HCT116 (cell line): ENCODE results near the gene LAMA4. TPM values are rescaled to one million over a fixed set of nuclear protein-coding genes. Genes with fewer than 3 reads are reported as not detected.

Source experiments
- ATAC-seq: fragments of 200-7000 bp; cut with Tn5 transposase; 2 replicates; pipeline ENCODE4 v1.9.1; 2020; ENCODE audit warnings: mild to moderate bottlenecking, moderate library complexity
- BruUV-seq: library from RNA; stranded (reverse); fragments of 400-500 nt; replicated peaks from 2 replicates; lab custom pipeline; 2021; lab: Mats Ljungman, UMichigan
- CTCF ChIA-PET: fragments of 300-600 bp; sonication (Branson Sonifier 250); formaldehyde crosslinking; loops from one replicate; lab custom pipeline; 2021; ENCODE audit warnings: antibody characterized with exemption; lab: Charles Lee
- POLR2A ChIA-PET: fragments of 300-600, 350-600 bp; sonication (Branson Sonifier 250); formaldehyde crosslinking; loops from one replicate; lab custom pipeline; 2021; ENCODE audit warnings: antibody characterized with exemption; lab: Charles Lee
- RAD21 ChIA-PET, 2 experiments: fragments of 300-600 bp; sonication (Branson Sonifier 250); formaldehyde crosslinking; loops; one replicate each; lab custom pipeline; 2023; ENCODE audit warnings: low total read pairs in 2 of 2; ENCODE audit not compliant: uncharacterized antibody in 2 of 2, unreplicated experiment in 2 of 2, low non-redundant PET in 1 of 2; lab: Charles Lee
- DNase-seq: peaks from one replicate; pipeline ENCODE4 v3.0.0-alpha.2; 2010; ENCODE audit warnings: low read depth, low spot score
- H2AFZ ChIP-seq: fragments of 200-600 bp; shearing (Covaris generic), sonication (generic); 2 replicates; pipeline ENCODE4 v1.6.1; 2017; ENCODE audit warnings: low read depth, mixed run types, mixed read lengths, antibody characterized with exemption, low read length; ENCODE audit not compliant: poor library complexity, severe bottlenecking
- H3K27ac ChIP-seq: 2 replicates; pipeline ENCODE4 v1.5.1; 2012; ENCODE audit warnings: low read depth, low read length
- H3K27me3 ChIP-seq: fragments of 200-600 bp; sonication (generic); 2 replicates; pipeline ENCODE4 v1.6.1; 2016; ENCODE audit warnings: mixed run types, low read length, mixed read lengths; ENCODE audit not compliant: insufficient read depth
- H3K36me3 ChIP-seq, 2 experiments: fragments of 200-500 bp in 1 of 2; fragments of 200-600 bp in 1 of 2; sonication (Bioruptor generic) in 1 of 2; sonication (generic) in 1 of 2; 2 replicates each; pipeline versions ENCODE4 v1.5.1 to v1.6.1; 2014 to 2016; ENCODE audit warnings: low read length in 2 of 2, inconsistent platforms in 1 of 2, mixed read lengths in 1 of 2, mixed run types in 1 of 2; ENCODE audit not compliant: insufficient read depth in 2 of 2, control insufficient read depth in 1 of 2
- H3K4me1 ChIP-seq, 2 experiments: fragments of 200-600 bp in 1 of 2; sonication (generic) in 1 of 2; 2 replicates each; pipeline versions ENCODE4 v1.5.1 to v1.6.1; 2012 to 2017; ENCODE audit warnings: low read length in 2 of 2, inconsistent platforms in 1 of 2, mild to moderate bottlenecking in 1 of 2, mixed read lengths in 1 of 2, mixed run types in 1 of 2, moderate library complexity in 1 of 2; ENCODE audit not compliant: insufficient read depth in 2 of 2, control insufficient read depth in 1 of 2
- H3K4me2 ChIP-seq: fragments of 200-600 bp; sonication (generic); 2 replicates; pipeline ENCODE4 v1.6.1; 2017; ENCODE audit warnings: mixed run types, low read length, mixed read lengths
- H3K4me3 ChIP-seq, 2 experiments: fragments of 200-600 bp in 1 of 2; sonication (generic) in 1 of 2; replicated peaks in 1 of 2; 2 replicates each; pipeline ENCODE4 v1.5.1; 2011 to 2016; ENCODE audit warnings: low read length in 2 of 2, control low read depth in 1 of 2, low read depth in 1 of 2, mild to moderate bottlenecking in 1 of 2, mixed read lengths in 1 of 2, mixed run types in 1 of 2
- H3K79me2 ChIP-seq: fragments of 200-600 bp; sonication (generic); 2 replicates; pipeline ENCODE4 v1.6.1; 2017; ENCODE audit warnings: mild to moderate bottlenecking, mixed run types, low read length, moderate library complexity, mixed read lengths; ENCODE audit not compliant: insufficient read depth
- H3K9ac ChIP-seq: fragments of 200-600 bp; sonication (generic); 2 replicates; pipeline ENCODE4 v1.6.1; 2016; ENCODE audit warnings: low read length, mixed read lengths
- H3K9me2 ChIP-seq: fragments of 200-600 bp; sonication (generic), shearing (Covaris generic); 2 replicates; pipeline ENCODE4 v1.6.1; 2017; ENCODE audit warnings: mixed run types, mild to moderate bottlenecking, moderate library complexity; ENCODE audit not compliant: insufficient read depth
- H3K9me3 ChIP-seq, 2 experiments: fragments of 200-500 bp in 1 of 2; fragments of 200-600 bp in 1 of 2; sonication (Bioruptor generic) in 1 of 2; sonication (generic) in 1 of 2; 2 replicates each; pipeline ENCODE4 v1.6.1; 2014 to 2017; ENCODE audit warnings: low read length in 2 of 2, mixed read lengths in 2 of 2, inconsistent platforms in 1 of 2, low read depth in 1 of 2, mild to moderate bottlenecking in 1 of 2, mixed run types in 1 of 2, moderate library complexity in 1 of 2; ENCODE audit not compliant: control insufficient read depth in 1 of 2, insufficient read depth in 1 of 2
- H4K20me1 ChIP-seq: fragments of 200-600 bp; sonication (generic), shearing (Covaris generic); 2 replicates; pipeline ENCODE4 v1.6.1; 2017; ENCODE audit warnings: mixed run types, mild to moderate bottlenecking, moderate library complexity; ENCODE audit not compliant: insufficient read depth
- CBX3 ChIP-seq: IDR thresholded peaks from 2 replicates; pipeline ENCODE4 v1.6.1; 2012; ENCODE audit warnings: low read depth
- CTCF ChIP-seq, 3 experiments: fragments of 200-600 bp in 1 of 3; sonication (generic) in 1 of 3; IDR thresholded peaks in 2 of 3; conservative IDR thresholded peaks in 1 of 3; 2 replicates each; pipeline ENCODE4 v1.5.1; 2012 to 2017; ENCODE audit warnings: low read depth in 2 of 3, low read length in 2 of 3, antibody characterized with exemption in 1 of 3, borderline replicate concordance in 1 of 3, control low read depth in 1 of 3, mild to moderate bottlenecking in 1 of 3, mixed read lengths in 1 of 3, mixed run types in 1 of 3, moderate library complexity in 1 of 3; ENCODE audit not compliant: insufficient read depth in 1 of 3
- EZH2 ChIP-seq: fragments of 200-600 bp; sonication (generic); IDR thresholded peaks from 2 replicates; pipeline ENCODE4 v1.6.1; 2017; ENCODE audit warnings: antibody characterized with exemption, mixed run types
- POLR2AphosphoS5 ChIP-seq: IDR thresholded peaks from 2 replicates; pipeline ENCODE4 v1.6.1; 2011; ENCODE audit warnings: mild to moderate bottlenecking, low read depth, low read length, moderate library complexity
- RAD21 ChIP-seq: IDR thresholded peaks from 2 replicates; pipeline ENCODE4 v1.6.1; 2012; ENCODE audit warnings: low read depth, mild to moderate bottlenecking
- SP1 ChIP-seq: IDR thresholded peaks from 2 replicates; pipeline ENCODE4 v1.6.1; 2012; ENCODE audit warnings: low read depth
- ZNF274 ChIP-seq: fragments of 200-500 bp; sonication (Bioruptor generic); IDR thresholded peaks from 2 replicates; pipeline ENCODE4 v1.6.1; 2014; ENCODE audit warnings: mild to moderate bottlenecking, low read depth, low read length, inconsistent platforms
- intact Hi-C: fragments of 100-400 bp; cut with micrococcal nuclease; formaldehyde crosslinking; loops from 2 replicates; pipeline ENCODE4 v1.10.0; 2022
- total RNA-seq: library from RNA; stranded (reverse); gene quantifications from one replicate; pipeline ENCODE4 v1.2.1, GENCODE V29; 2021; ENCODE audit not compliant: unreplicated experiment

Gene LAMA4
- total RNA-seq, 1 experiment from 2014 or later: 2.2 TPM

GRCh38 chr6:112269114-112269513 lies 14.7 kb upstream of the LAMA4 start:
- H3K27ac ChIP-seq: no peak overlapping the region
- no peaks in the 10 kb centered on the region for H3K27me3 ChIP-seq
- H2AFZ ChIP-seq: no peak overlapping the region
- no peaks in the 10 kb centered on the region for H4K20me1 ChIP-seq
- no peaks in the 10 kb centered on the region for H3K79me2 ChIP-seq
- intact Hi-C loops: no loop called here
- H3K4me2 ChIP-seq: no peak overlapping the region
- no peak overlapping the region for H3K9ac ChIP-seq
- no peaks in the 10 kb centered on the region for H3K9me2 ChIP-seq
- POLR2A ChIA-PET: no interaction called here
- ATAC-seq (peak; percentile 70; the same call in 1 of the 2 replicates), DNase-seq (no peak)
- no peak overlapping the region for H3K4me3 ChIP-seq
- no peaks in the 10 kb centered on the region for H3K9me3 ChIP-seq
- BruUV-seq: no TSS peak
- CTCF ChIA-PET: interaction anchor here (0.7 to 4.7 kb wide), 5 partner anchors 11 to 195 kb away, joined by 3 to 41 read pairs (median 3); no protein-coding TSS in a partner anchor
- H3K4me1 ChIP-seq: no peaks in the 10 kb centered on the region
- H3K36me3 ChIP-seq: no peaks in the 10 kb centered on the region
- TF ChIP-seq CTCF (IDR thresholded peaks at IDR 0.05 in 2 of 3, conservative IDR thresholded peaks at IDR 0.05 in 1 of 3; ENCODE audit: borderline replicate concordance in 1 of 3, insufficient read depth in 1 of 3, low read depth in 2 of 3, low read length in 2 of 3) (peak; percentile 29 to 43 (median 43); a peak in 5 of 6 replicates), ZNF274 (no peak), SP1 (no peak), CBX3 (no peak), RAD21 (peak; percentile 61), POLR2AphosphoS5 (no peak)
- RAD21 ChIA-PET: interaction anchor here in 1 of 2 experiments (1.9 kb wide), 1 partner anchor 89 kb away, joined by 5 read pairs; no protein-coding TSS in a partner anchor

- no peaks in the 10 kb centered on the region for H3K27me3 ChIP-seq
- no peaks in the 10 kb centered on the region for H3K36me3 ChIP-seq
- H3K9me2 ChIP-seq: no peaks in the 10 kb centered on the region
- H4K20me1 ChIP-seq: no peaks in the 10 kb centered on the region
- BruUV-seq: no TSS peak
- H3K4me1 ChIP-seq: no peaks in the 10 kb centered on the region
- no peak for DNase-seq
- ChIA-PET POLR2A (no interaction called here), CTCF (interaction anchor here (1.0 to 4.7 kb wide), 3 partner anchors 11 to 89 kb away, joined by 3 to 41 read pairs (median 3); no protein-coding TSS in a partner anchor), RAD21 (interaction anchor here in 1 of 2 experiments (1.9 kb wide), 1 partner anchor 88 kb away, joined by 5 read pairs; no protein-coding TSS in a partner anchor)
- no peak overlapping the region for H3K27ac ChIP-seq
- H3K79me2 ChIP-seq: no peaks in the 10 kb centered on the region
- H2AFZ ChIP-seq: no peak overlapping the region
- H3K4me3 ChIP-seq: no peak overlapping the region
- TF ChIP-seq EZH2: no peak
- TF ChIP-seq SP1: no peak
- no peaks in the 10 kb centered on the region for H3K9me3 ChIP-seq
- no peak overlapping the region for H3K4me2 ChIP-seq
- no peak for ATAC-seq
- H3K9ac ChIP-seq: no peak overlapping the region
- intact Hi-C loops: no loop called here
Measured at GRCh38 chr6:112268654-112269053, 14.3 kb upstream of the LAMA4 start.
